GM19468 (cell line): Measurements from ENCODE around the gene PLEKHG4B.
"Not testable (repeated sequence)": the region's sequence is repeated elsewhere in the genome, so short reads cannot be mapped to it uniquely, and the experiment has no call there.

Experiments
- ATAC-seq: cut with Tn5 transposase; IDR thresholded peaks from one replicate; pipeline ENCODE4 v1.9.1; 2021; ENCODE audit warnings: mild to moderate bottlenecking, moderate library complexity, moderate number of reproducible peaks; ENCODE audit not compliant: unreplicated experiment; ENCODE audit errors: extremely low read depth

Gene PLEKHG4B

GRCh38 chr5:194102-194501 is 102.1 kb downstream of the PLEKHG4B start:
- no peak for ATAC-seq

- no peak for ATAC-seq
These were observed 102.7 kb downstream of the PLEKHG4B start for GRCh38 chr5:194603-195209.

- ATAC-seq, result no peak
These were observed 103.6 kb downstream of the PLEKHG4B start for GRCh38 chr5:195401-196160.

GRCh38 chr5:196350-196749 is 104.4 kb downstream of the PLEKHG4B start:
- ATAC-seq, result no peak

GRCh38 chr5:197031-197430 is 105.1 kb downstream of the PLEKHG4B start:
- not testable (repeated sequence) for ATAC-seq

GRCh38 chr5:197892-198489 is 106.0 kb downstream of the PLEKHG4B start:
- ATAC-seq, result no peak

- ATAC-seq, result no peak
These were observed 106.7 kb downstream of the PLEKHG4B start for GRCh38 chr5:198516-199196.

GRCh38 chr5:199197-199949 is 107.4 kb downstream of the PLEKHG4B start:
- ATAC-seq, result no peak

- ATAC-seq, result no peak
These were observed 108.1 kb downstream of the PLEKHG4B start for GRCh38 chr5:199950-200645.

- ATAC-seq, result no peak
These were observed 109.0 kb downstream of the PLEKHG4B start for GRCh38 chr5:200985-201384.

- ATAC-seq, result no peak
These were observed 109.7 kb downstream of the PLEKHG4B start for GRCh38 chr5:201672-202071.

GRCh38 chr5:203246-203930 is 111.4 kb downstream of the PLEKHG4B start:
- no peak for ATAC-seq

GRCh38 chr5:204001-204400 is 112.0 kb downstream of the PLEKHG4B start:
- no peak for ATAC-seq

GRCh38 chr5:204462-204861 is 112.5 kb downstream of the PLEKHG4B start:
- ATAC-seq, result no peak

- no peak for ATAC-seq
These were observed 113.2 kb downstream of the PLEKHG4B start for GRCh38 chr5:204966-205670.

GRCh38 chr5:206406-206805 is 114.4 kb downstream of the PLEKHG4B start:
- no peak for ATAC-seq

GRCh38 chr5:206927-207536 is 115.1 kb downstream of the PLEKHG4B start:
- ATAC-seq, result no peak

GRCh38 chr5:207599-207998 is 115.6 kb downstream of the PLEKHG4B start:
- no peak for ATAC-seq
